DMS79 (cell line): ENCODE measurements around the gene C16orf78.

Experiments
- DNase-seq: peaks from one replicate; lab custom pipeline; 2025; lab: John Stamatoyannopoulos, UW

Gene C16orf78

DNA sequence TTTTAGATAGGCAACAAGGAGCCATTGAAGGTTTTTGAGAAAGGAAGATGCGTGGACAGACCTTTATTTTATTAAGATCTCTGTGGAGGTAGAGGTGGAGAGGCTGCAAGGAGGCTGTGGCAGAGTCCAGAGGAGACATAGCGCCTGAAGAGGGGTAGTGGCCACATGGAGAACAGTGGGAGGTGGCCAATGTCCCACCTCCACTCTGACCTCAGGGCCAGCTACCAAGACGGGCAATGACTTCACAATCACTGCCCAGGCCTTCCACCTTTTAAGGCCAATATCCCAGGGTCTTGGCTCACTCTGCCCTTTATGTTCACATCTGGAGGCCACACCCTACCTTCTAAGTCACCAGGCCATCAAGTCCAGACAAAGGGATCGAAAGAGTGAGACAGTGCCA is at the start of gene C16orf78:
C16orf78 (plus strand) TSS at position 301 of the 400 bp plus-strand sequence. CDS start 136 bp downstream, outside the sequence.
- no peak for DNase-seq

DNA sequence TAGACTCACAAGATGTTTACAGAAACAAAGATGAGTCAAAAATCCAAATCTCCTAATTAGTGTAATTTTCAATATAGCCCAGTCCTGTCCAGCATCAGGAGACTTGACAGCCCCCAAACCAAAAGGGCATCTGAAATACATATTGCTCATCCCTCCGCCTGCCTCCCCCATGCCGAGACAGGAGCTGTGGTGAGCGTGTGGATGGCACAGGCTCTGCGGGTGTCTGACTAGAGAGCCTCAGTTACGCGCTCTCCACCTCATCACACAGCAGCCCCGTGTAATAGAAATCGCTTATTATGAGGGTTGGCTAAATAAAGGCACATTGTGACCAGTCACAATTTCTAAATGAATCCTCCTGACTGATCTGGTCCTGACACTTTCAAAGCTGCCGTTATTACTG is 48.9 kb upstream of the C16orf78 start:
- no peak for DNase-seq

DNA sequence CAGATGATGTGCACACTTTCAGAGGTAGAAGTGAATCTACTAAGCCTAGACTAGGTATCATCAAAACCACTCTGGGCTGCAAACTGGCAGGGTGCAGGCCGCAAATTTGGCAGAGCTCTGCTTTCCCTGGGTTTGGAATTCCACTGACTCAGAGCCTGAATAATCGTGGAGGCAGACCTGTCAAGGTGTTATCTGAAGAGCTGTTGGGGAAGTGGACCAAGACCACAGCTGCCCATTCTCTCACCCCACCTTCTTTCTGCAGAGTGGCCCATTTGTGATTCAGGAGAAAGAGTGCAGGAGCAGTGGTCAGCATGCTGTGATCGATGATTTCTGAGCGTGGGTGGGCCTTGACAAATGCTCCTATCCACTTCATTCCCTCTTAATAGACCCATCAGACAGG is 46.1 kb upstream of the C16orf78 start:
- no peak for DNase-seq

DNA sequence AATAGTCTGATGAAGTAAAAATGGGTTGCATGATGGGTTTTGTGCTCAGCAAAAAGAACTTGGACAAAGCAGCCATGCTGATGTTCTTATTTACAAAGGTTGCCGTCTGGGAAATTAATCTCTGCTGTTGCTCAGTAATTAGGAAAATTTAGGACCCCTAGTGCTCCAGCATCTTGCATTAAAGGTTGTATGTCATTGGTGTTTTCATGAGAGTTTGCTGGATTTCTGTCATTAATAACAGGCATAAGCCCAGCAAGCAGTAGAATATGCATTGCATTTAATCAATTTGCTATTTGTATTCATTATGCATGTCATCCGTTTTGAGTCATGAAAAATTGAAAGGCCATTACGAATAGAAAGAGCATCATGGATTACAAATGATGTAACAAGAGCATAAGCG is 45.3 kb upstream of the C16orf78 start:
- DNase-seq: no peak

DNA sequence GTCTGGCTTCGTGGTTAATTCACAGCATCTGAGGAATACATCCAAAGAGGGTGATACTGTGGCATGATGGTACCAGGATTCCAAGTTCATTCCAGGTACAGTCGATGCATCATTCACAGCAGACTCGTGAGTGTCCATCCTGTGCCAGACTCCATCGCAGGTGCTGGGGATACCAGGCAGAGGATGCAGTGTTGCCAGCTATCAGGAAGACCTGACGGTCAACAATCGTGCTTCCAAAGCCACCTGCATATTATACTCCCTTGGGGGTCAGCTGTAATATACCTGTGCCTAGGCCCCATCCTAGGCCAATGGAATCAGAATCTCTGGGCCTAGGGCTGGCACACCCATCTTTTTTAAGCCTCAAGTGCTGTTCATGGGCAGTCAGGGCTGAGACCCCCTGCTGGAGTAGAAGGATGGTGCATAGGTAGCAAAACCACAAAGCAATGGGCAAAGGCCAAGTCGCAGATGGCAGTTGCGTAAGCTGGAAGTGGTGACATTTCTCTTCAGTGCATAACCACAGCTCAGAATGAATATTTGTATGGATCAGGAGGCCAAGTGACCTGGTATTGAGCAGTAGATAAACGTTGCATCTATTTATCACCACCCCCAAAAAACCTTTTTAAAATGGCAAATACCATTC is 42.9 kb upstream of the C16orf78 start:
- DNase-seq: no peak

GRCh38 chr16:49332589-49333258 is 40.9 kb upstream of the C16orf78 start:
- no peak for DNase-seq

DNA sequence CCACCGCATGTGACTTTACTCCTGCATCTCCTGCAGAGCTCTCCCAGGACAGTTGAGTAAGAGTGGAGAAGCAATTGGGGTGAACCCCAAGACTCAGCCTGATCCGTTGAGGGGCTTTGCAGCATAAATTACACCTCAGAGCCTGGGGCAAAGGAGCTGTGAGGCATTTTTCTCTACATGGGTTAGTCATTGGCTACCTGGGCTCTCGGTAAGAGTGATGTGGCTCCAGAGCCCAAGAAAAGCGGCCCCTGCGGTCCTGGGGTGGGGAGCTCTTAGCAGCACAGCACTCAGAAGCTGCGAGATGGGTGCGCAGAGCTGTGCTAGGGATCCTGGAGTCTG is 40.4 kb upstream of the C16orf78 start:
- DNase-seq: no peak

GRCh38 chr16:49335828-49336227 is 37.8 kb upstream of the C16orf78 start:
- no peak for DNase-seq

- no peak for DNase-seq
These were observed 37.0 kb upstream of the C16orf78 start for GRCh38 chr16:49336581-49336980.

GRCh38 chr16:49337814-49338350 is 35.7 kb upstream of the C16orf78 start:
- peak; percentile 31 for DNase-seq

DNA sequence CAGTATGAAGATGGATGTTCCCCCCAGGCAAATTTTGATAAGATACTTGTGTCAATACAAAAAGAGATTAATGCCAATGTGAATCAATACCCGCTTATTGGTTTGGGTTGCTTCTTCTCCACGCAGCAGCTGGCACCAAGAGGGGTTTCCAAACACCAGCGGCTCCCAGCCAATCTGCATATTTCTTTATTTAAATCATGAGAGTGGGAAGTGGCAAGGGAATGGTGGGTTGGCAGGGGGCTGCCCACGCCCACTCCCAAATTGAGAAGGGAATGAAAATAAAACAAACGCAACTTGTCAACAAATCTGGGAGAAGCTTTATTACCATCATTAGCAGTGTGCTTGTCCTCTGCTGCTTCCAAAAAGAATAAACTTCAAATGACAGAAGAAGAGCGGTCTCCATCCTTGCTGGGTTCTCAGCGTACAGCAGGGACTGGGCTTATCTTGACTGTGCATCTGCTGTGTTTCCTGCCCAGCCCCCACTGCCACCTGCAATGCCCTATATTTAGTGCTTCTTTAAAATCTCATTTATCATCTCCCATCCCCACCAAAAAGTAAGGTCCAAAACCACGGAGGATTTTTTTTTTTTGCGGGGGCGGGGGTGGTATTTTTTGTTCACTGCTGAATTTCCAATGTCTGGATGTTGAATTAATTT is 34.9 kb upstream of the C16orf78 start:
- no peak for DNase-seq

DNA sequence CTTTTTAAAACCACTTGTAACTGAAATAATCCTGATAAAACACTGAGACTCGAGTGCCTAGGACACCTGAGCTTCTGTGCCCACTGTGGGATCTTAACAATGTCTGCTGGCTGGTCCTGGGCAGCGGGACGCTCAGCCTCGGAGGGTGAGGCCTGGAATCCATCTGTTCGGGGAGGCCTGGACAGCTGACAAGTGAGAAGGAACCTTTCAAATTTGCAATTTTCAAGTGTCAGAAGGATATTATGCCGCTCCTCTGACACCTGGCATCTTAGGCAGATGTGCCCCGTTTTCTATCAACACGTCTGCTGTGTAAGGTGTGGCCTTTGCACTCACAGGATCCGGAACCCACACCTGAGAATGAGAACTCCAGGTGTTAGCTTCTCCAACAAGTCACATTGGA is 33.1 kb upstream of the C16orf78 start:
- DNase-seq: no peak

- DNase-seq: no peak
These were observed 31.9 kb upstream of the C16orf78 start for GRCh38 chr16:49341706-49342105.

- no peak for DNase-seq
These were observed 31.0 kb upstream of the C16orf78 start for GRCh38 chr16:49342336-49343265.

GRCh38 chr16:49343291-49343690 is 30.3 kb upstream of the C16orf78 start:
- no peak for DNase-seq

DNA sequence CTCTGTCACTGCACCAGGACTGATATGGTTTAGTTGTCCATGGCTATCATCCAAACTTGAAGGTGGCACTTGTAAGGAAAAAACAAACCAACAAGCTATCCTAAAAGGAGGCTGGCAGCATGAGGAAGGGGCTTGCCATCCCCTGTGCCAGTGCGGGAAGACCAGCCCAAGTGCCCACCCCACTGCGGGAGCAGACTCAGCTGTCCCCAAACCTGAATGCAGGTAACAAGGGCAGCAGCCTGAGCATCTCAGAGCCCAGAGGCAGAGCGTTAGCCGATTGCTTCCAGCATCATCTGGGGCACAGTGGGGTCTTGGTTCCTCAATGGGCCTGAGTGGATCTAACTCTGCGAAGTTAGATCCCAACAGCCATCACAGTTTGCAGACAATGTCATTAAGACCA is 29.2 kb upstream of the C16orf78 start:
- no peak for DNase-seq

GRCh38 chr16:49345829-49346228 is 27.8 kb upstream of the C16orf78 start:
- DNase-seq: no peak

DNA sequence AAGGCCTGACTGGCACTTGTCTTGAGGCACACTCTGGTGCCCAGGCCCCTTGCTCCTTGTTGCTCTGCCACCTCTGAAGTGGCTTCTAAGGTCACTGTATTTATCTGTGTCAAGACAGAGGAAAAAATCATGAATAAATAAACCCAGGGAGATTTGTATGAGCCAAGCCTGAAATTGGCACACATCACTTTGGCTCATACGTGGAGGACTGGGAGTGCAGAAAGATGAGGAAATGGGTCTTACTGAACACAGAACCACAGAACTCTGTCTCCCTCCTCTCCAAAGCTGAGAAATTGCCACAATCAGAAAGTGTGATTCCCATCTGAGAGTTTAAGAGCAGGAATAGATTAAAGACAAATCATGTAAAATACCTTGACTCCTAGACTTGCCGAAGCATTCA is 27.1 kb upstream of the C16orf78 start:
- DNase-seq: no peak

DNA sequence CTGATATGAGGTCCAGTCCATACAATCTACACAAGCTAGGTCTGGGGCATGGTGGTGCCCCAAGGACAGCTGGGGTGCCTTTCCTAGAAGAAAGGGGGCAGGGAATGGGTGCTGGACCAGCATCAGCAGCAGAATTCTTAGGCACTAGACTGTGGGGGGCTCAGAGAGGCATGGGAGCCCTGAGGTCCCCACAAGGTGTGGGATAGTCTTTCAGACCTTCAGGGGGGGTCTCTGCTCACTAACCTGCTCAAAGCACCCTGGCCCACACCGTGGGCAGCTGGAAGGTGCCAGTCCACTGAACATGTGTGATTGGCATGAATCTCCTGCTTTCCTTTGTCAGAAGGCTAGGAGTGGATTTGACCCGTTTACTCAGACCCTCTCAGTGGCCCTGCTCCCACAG is 26.1 kb upstream of the C16orf78 start:
- DNase-seq: no peak

GRCh38 chr16:49348408-49349176 is 25.0 kb upstream of the C16orf78 start:
- DNase-seq: no peak

DNA sequence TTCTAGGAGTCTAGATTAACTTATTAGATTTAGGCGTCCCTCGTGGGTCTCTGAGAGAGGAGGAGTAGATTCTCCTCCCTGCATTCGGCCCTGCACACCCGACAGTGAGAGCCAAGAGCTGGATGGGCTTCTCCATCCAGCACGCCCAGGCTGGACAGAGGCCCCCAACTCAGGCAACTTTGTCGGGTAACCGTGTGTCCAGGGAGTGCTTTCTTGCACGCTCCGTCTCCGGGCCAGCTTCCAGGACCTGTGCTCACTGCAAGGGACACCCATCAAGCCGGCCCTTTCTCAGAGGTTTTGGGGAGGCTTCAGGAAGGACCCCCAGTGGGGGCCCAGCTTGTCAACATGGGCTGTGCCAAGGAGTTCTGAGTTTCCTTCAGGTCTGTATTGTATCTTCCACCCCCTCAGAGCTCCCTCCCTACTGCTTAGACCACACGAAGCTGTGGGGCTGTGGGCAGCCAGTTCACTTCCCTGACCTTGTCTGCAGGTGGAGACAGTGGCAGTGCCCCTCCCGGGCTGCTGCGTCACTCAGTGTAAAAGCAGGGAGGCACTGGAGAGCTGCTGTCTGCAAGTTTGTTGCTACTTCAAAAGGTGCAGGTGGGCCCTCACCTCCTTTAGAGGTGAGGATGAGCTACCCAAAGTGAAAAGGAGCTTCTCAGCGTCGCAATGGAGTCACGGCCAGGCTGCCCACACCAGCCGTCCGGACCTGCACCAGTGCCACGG is 24.0 kb upstream of the C16orf78 start:
- DNase-seq: no peak
